SIG-M5 treated with dmso at 0.1 percent for 504 hours (cell line): ENCODE measurements around the gene RAPGEF1.

Source experiments
- DNase-seq: peaks from one replicate; lab custom pipeline; 2025; ENCODE audit not compliant: unreplicated experiment; lab: John Stamatoyannopoulos, UW

The RAPGEF1 gene

DNA sequence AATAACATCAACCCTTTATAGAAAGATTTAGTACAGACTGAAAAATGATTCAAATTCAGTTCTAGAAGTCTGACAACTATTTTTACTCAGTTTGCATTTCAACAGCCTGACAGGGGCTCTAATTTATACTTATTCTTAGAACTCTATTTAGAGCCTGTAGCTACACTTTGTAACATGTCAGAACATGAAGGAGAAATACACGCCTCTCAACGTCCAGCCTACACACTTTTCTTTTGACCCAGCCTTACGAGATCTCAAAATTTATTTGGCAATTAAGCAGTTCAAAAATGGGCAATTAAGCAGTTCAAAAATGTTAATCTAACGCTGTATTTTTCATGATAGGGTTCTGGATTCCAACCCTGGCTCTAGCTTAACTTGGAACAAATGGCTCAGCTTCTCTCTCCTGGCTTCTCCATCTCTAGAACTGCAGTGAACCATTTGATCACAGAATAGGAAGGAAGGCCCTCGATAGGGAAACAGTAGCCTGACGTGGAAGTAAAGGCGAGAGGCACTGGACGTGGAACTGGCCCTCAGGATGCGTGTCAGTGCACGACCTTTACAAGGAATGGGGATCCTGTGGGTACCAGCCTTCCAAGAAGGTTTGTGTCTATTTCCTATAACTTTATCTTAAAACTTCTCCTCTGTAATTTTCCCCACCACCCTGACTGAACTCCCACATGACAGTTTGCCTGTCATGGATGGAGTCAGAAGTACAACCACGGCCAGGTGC, 128.1 kb downstream of the RAPGEF1 start:
- DNase-seq = no peak

GRCh38 chr9:131610231-131610761, 129.6 kb downstream of the RAPGEF1 start:
- DNase-seq = no peak

DNA sequence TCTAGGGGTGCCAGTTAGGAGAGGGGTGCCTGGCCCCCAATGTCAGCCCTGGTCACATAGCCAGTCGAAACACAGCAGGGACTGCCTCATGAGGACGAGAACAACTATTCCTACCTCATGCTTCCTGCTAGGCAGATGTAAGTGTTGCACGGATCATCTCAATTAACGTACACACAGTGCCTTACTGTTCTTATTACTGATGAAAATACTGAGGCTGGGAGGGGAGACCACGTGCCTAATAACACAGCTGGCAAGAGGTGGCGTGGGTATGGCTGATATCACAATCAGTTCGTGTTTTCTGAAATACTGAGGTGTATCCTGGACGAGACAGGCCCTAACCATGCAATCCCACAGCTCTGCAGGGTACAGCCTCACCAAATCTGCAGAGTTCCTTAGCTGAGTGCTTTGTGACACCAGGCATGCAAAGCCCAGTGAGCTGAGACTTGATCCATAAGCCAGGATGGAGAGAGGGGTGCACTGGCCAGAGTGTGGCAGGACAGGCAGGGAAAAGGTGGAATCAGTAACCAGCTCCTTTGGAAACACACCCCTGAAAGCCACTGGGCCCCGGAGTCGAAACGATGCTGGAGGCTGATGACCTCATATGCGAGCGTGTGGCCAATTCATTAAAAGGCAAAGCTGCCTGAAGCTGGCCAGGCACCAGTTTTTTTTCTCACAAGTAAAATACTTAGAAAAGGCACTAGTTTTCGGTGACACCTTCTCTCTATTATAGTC, 130.6 kb downstream of the RAPGEF1 start:
- no peak for DNase-seq

DNA sequence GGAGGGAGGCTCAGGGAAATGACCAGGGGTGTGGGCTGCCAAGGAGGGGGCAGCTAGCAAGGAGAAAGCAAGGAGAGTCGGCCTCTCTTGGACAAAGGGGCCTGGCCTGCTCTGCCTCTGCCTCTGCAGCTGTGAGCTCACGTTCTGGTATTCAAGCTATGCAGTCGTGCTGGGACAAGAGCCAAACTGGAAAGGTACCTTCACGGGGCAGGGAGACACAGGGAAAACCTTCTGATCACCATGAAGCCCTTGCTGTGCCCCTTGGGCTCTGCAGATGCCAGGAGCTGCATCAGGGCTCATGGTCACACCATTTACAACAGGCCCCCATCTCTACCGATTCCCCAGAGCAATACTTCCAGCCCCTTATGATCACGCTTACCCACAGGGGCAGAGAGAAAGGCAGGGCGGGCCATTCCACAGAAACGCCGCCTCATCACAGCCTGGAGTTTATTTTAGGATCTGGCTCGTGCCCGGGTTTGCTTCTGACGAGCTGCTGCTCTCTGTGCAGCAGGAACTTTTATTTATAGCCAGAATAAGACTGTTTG, 131.3 kb downstream of the RAPGEF1 start:
- DNase-seq = no peak

DNA sequence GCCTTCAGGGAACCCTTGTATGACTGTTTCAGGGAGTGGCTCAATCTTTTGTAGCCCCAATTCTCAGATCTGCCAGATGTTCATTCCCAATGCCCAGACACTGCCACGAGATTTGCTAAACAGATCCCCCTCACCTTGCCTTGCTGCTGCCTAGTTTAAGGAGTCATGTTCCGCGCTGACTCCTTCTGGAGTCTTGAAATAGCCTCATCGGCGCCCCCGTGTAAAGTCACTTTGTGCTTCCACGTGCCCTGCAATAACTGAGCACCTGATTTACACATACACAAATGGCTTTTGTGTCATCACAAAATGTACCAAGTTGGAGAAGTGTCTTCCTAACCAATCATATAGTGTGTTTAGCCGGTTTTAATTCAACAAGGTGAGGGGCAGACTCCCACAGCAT, 132.3 kb downstream of the RAPGEF1 start:
- DNase-seq = no peak

DNA sequence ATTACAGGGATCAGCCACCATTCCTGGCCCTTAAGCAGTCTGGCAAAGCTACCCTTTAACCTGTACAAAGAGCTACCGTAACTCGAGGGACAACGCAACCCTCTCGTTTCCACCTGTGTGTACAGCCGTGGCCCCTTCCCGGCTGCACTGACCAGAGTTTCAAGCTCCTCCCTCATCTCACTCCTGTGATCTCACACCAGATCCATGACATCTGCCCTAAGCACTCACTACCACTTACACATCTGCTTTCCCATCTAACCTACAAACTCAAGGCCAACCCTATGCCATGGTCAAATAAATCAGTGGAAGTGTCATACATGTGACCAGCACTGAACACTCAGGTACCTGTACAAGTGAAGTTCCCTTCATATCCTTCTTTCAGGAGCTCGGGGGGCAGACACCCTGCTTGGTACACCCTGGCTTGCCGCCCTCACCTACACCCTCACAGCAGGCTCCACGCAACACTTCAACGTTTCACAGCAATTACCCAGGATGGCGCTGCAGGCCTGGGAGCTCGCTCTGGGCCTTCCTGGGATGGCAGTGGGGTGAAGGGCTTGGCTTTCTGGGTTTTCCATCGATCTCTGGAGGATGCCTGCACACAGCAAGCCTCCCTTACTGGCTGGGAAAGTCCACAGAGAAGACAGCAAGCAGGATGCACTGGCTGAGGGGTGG, 132.8 kb downstream of the RAPGEF1 start:
- no peak for DNase-seq

DNA sequence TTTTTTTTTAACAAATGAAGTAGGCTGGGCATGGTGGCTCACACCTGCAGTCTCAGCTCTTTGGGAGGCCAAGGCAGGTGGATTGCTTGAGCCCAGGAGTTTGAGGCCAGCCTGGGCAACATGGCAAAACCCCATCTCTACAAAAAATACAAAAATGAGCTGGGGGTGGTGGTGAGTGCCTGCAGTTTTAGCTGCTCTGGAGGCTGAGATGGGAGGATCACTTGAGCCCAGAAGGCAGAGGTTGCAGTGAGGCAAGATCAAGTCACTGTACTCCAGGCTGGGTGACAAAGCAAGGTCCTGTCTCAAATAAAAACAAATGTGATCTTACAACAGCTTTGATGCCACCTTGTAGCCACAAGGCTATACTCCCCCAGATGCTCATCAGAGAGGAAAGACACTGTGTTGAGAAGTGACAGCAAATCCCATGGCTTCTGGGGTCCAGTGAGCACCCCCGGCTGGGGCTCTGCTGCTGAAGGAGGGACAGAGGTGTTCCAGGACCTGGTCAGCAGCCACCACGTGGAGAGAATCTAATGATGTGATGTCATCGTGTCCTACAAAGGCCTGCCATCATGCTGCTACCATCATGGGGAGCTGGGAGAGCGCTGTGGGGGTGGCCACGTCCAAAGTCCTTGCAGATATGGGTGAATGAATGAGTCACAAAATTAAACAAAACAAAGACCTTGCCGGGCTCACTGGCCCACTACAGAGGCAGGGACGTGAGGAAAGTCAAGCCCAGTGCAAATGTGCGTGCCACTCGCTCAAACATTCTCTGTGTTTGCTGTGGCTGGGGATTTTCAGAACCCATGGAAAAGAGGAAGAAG, 133.9 kb downstream of the RAPGEF1 start:
- DNase-seq = no peak

DNA sequence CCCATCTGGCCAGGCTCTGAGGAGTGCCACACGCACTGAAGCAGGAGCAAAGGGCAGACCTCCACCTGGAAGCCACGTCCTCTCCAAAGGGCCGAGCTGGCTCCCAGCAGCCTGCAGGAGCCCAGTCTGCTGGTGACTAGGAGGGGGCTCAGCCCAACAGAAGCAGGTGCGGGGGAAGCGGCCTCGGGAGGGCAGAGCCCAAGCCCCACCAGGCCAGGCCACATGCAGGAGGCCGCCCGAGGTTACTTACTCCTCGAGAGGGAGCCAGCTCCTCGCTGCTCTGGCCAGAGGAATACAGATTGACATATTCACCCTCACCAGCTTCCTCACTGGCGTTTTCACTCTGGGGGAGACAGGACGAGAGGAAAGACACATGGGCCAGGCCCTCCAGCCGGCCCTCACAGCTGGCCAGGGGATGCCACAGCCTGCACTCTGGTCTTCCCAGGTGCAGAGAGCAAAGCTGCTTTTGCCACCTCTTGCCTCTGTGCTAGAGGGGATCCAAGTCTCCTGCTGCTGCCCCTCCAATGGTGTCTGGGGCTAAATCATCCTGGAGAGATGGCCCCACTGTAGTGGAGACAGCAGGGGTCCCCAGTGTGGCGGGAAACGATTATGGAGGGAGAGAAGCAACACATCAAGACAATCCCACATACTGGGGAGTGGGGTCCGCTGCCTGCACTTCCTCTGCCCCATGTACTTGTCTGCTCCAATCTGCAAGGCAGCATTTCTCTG, 136.0 kb downstream of the RAPGEF1 start:
- no peak for DNase-seq

DNA sequence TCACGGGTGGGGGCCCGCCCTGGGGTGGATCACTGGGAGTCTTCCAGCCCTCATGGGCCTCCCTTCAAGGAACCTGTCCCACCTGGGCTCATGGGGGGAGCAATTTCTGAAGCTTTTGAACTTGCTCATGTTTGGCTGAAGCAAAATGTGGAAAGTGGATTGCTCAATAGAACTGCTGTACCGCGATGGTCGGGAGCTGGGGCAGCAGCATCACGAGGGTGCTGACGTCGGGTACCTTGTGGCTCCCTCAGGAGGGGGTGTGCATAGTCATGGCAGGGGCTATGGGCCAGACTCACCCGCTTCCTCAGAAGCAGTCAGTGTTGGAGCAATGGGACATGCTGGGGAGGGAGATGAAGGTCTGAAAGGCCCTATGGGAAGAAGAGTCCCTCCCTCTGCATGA, 136.7 kb downstream of the RAPGEF1 start:
- DNase-seq = peak; percentile 33

- DNase-seq = no peak
These were observed 138.1 kb downstream of the RAPGEF1 start for GRCh38 chr9:131601683-131602181.

GRCh38 chr9:131598121-131598520, 141.8 kb downstream of the RAPGEF1 start:
- DNase-seq = peak; percentile 89

DNA sequence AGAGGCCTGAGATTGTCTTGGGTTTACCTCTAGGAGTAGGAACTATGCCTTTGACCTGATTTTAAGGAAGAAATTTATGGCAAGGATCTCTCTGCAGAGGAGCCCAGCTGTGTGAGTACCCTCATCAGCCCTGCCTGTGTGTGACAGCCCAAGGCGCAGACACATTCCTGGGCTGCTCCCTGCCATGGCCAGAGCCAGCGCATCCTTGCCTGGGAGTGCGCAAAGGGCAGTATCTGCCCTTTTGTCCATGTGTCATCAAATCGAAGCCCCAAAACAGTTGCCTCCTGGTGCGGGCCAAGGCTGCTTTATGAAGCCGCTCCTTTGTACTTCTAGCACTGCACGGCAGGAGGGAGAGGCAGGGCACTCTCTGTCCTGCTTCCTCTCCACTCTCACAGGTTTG, 142.6 kb downstream of the RAPGEF1 start:
- DNase-seq = no peak

- no peak for DNase-seq
These were observed 143.5 kb downstream of the RAPGEF1 start for GRCh38 chr9:131596430-131596743.

- DNase-seq = no peak
These were observed 144.0 kb downstream of the RAPGEF1 start for GRCh38 chr9:131595696-131596429.

DNA sequence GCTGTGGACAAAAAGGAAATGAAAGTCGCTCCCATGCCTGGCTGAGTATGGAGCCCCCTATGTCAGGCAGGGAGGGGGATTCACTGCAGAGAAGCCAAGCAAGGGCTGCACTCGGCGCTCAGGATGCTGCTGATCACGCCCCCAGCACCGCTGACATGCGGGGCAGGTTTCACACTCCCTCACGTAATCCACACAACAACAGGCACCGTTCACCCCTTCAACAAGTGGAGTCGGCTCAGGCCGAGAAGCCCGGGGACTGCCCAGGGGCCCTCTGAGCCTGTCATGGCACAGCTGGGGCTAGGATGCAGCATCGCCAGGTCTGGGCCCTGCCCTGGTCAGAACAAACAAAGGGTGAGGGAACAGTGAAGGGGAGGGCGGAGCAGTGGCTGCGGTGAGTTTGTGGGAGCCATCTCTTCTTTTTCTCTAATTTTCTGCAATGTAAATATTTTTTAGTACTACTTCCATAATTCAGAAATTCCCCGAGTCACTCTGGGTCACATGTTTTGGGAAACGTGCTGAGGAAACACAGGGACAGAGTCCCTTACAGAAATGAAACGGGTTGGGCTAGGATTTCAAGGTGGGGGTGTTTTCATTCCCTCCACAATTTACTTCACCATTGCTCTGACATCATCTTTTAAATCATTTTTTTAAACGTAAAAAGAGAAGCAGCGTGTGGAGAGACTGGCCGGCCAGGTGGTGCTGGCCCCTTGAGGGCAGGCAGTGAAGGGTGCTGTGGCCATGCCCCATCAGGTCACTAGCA, 144.8 kb downstream of the RAPGEF1 start:
- DNase-seq = no peak

- no peak for DNase-seq
These were observed 145.8 kb downstream of the RAPGEF1 start for GRCh38 chr9:131593936-131594665.

DNA sequence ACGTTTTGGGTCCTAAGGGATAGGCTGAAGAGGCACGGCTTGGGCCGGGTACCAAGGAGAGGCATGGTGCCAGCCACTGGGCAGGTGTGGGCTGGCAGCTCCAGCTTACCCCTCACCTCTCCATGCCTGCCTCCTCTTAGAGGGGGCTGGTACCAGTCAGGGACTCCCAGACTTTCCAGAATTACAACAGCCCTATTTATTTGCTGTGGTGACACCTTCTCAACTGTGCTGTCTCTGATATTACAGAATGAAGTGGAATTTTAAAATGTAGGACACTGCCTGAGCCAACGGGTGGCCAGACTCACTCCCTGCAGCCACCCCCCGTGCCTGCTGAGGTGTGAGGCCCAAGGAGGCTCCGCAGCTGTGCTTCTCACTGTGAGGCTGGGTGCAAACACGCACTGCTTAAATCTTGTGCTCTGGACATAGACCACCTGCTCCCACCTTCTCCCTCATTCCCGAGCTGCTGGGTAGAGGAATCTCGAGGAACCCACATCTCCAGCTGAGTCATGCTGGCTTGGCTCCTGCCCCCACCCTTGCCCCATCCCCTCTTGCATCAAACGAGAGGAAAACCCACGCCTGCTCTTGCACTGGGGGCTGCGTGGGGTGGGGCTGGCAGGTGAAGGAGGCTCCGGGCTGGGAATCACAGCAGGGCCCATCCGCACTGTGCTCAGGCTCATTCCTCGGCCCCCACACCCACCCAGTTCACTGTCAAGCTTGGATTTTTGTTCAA, 146.6 kb downstream of the RAPGEF1 start:
- no peak for DNase-seq
